ENCODE measurements around the gene NAT14. TPM values are rescaled to one million over a fixed set of nuclear protein-coding genes. Genes with fewer than 3 reads are reported as not detected.

Gene NAT14
- total and polyA plus RNA-seq, 2 donors (not counting 3 experiments of a cell fraction or from before 2014, with no cell fraction given) = 39.1 to 44.7 TPM

DNA sequence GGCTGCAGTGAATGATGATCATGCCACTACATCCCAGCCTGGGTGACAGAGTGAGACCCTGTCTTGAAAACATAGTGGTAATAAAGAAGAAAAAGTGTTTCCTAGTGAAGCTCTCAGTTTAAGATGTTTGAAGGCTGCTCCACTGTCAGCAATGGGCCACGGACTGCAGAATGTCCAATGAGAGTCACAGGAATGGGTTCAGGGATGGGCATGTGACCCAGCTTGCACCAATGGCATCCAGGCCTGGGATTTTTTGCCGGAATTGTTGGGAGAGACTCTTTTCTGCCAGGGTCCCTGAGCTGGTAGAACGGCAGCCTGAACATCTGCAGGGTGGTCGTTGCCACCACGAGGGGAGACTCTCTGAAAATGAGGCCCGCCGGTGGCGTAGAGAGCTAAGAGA, 48.1 kb upstream of the NAT14 start:
- H3K4me1 ChIP-seq (ENCODE audit: control insufficient read depth, extremely low read depth, insufficient read depth, low read length) = no peaks in the 10 kb centered on the region
- TF ChIP-seq GATA2 (IDR thresholded peaks at IDR 0.05; ENCODE audit: insufficient read depth, insufficient read length, low read depth, low read length) (no peak), JUN (IDR thresholded peaks at IDR 0.05; ENCODE audit: borderline replicate concordance, insufficient read depth, insufficient read length, low read depth) (no peak), FOS (IDR thresholded peaks at IDR 0.05; ENCODE audit: borderline replicate concordance, insufficient read depth, low read length) (no peak), EZH2 (IDR thresholded peaks at IDR 0.05; ENCODE audit: borderline replicate concordance, low read depth, low read length, severe bottlenecking) (no peak), POLR2A (IDR thresholded peaks at IDR 0.05; ENCODE audit: low read depth, low read length) (no peak), MYC (IDR thresholded peaks at IDR 0.05; ENCODE audit: low read depth, low read length) (no peak)
- TF ChIP-seq, protein P1, sequence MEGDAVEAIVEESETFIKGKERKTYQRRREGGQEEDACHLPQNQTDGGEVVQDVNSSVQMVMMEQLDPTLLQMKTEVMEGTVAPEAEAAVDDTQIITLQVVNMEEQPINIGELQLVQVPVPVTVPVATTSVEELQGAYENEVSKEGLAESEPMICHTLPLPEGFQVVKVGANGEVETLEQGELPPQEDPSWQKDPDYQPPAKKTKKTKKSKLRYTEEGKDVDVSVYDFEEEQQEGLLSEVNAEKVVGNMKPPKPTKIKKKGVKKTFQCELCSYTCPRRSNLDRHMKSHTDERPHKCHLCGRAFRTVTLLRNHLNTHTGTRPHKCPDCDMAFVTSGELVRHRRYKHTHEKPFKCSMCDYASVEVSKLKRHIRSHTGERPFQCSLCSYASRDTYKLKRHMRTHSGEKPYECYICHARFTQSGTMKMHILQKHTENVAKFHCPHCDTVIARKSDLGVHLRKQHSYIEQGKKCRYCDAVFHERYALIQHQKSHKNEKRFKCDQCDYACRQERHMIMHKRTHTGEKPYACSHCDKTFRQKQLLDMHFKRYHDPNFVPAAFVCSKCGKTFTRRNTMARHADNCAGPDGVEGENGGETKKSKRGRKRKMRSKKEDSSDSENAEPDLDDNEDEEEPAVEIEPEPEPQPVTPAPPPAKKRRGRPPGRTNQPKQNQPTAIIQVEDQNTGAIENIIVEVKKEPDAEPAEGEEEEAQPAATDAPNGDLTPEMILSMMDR (IDR thresholded peaks at IDR 0.05; ENCODE audit: extremely low read depth in 1 of 2, insufficient read depth in 1 of 2, low read depth in 1 of 2, low read length in 2 of 2) = no peak
- intact Hi-C loops (cut with micrococcal nuclease) (no loop called here), dilution Hi-C loops (cut with MboI; ENCODE audit: extremely low pct_ligation_motif_present, low sequenced_read_pairs) (no loop called here)
- no peak overlapping the region for H2AFZ ChIP-seq (ENCODE audit: low read depth, low read length)
- ChIA-PET CTCF (interaction anchor here (0.7 to 1.5 kb wide), 11 partner anchors 8 to 295 kb away, joined by 3 to 13 read pairs (median 4); partner anchors contain the start of genes SYT5 and UBE2S), POLR2A (interaction anchor here (1.0 kb wide), 1 partner anchor 30 kb away, joined by 3 read pairs; no protein-coding TSS in a partner anchor)
- H3K4me2 ChIP-seq (ENCODE audit: insufficient read depth, low read length) = no peak overlapping the region
- no peak overlapping the region for H3K27ac ChIP-seq (ENCODE audit: insufficient read depth, low read depth, low read length)
- no TSS peak for BruUV-seq (replicated peaks)
- no peak for FAIRE-seq
- no peaks in the 10 kb centered on the region for H3K9me1 ChIP-seq (replicated peaks; ENCODE audit: control insufficient read depth, extremely low read depth, insufficient read depth, low read length)
- no peak for DNase-seq (ENCODE audit: low read depth, low spot score)
- peaks cover 21 to 24% of the 10 kb centered on the region in 2 experiments for H3K27me3 ChIP-seq (ENCODE audit: control insufficient read depth in 2 of 2, insufficient read depth in 2 of 2, low read length in 2 of 2)
- no peaks in the 10 kb centered on the region for H3K36me3 ChIP-seq (ENCODE audit: control insufficient read depth in 2 of 2, extremely low read depth in 1 of 2, insufficient read depth in 2 of 2, low read length in 2 of 2)
- no peak overlapping the region for H3K4me3 ChIP-seq (replicated peaks in 1 of 3; ENCODE audit: insufficient read depth in 1 of 3, low read depth in 1 of 3, low read length in 3 of 3)
- no peaks in the 10 kb centered on the region for H3K79me2 ChIP-seq (ENCODE audit: control insufficient read depth, insufficient read depth, low read length)
- H3K9ac ChIP-seq (replicated peaks; ENCODE audit: extremely low read depth, insufficient read depth, low read length) = no peak overlapping the region
- H3K9me3 ChIP-seq (replicated peaks; ENCODE audit: control insufficient read depth, insufficient read depth, low read length) = no peaks in the 10 kb centered on the region
- H4K20me1 ChIP-seq (replicated peaks; ENCODE audit: control insufficient read depth, extremely low read depth, insufficient read depth, low read length) = no peaks in the 10 kb centered on the region
